Fibroblast of skin of abdomen (primary cell): ENCODE data around the gene AGAP1.

ENCODE experiments used
- DNase-seq: peaks from one replicate; pipeline ENCODE4 v3.0.0-alpha.2; 2013

The AGAP1 gene

DNA sequence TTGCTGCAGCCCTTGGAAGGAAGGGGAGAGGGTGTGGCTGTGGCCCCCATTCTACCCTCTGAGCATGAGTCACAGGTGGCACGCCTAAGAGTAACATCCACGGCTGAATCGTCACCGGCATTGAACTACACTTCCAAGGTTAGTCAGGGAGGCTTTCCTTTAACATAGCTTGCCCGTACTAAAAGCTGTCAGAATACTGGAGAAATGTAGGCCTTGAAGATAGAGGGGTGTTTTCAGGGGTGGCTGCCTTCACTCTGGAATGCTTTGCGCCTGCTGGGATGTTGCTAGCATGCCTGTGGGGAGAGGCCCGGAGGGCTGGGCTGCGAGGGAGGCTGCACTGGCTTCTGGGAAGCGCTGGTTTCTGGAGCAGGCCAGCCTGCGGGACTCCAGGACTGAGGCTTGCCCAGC, 333.7 kb downstream of the AGAP1 start:
- DNase-seq = peak; percentile 49

DNA sequence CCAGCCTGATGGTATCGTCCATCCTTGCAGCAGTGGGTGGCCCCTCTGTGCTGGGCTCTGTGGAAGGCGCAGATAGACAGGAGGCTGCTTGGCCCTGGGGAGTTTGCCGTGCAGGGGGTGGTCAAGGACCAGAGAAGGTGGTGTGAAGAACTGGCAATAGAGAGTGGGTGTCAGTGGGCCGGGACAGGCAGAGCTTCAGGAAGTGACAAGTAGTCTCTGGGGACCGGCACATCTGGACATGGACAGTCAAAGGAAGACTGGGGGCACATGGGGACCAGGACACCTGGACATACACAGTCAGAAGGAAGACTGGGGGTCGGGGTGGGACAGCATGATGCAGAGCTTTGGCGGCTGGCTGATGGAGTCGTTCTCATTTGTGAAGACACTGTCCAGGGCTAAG, 335.9 kb downstream of the AGAP1 start:
- DNase-seq = no peak

DNA sequence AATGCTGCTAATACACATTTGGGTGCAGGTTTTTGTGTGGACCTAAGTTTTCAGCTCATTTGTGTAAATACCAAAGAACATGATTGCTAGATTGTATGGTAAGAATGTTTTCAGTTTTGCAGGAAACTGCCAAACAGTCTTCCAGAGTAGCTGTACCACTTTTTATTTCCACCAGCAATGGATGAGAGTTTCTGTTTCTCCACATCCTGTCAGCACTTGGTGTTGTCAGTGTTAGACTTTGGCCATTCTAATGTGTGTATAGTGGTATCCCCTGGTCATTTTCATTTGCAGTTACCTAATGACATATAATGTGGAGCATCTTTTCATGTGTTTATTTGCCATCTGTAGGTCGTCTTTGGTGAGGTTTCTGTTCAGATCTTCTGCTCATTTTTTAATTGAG, 337.9 kb downstream of the AGAP1 start:
- no peak for DNase-seq

DNA sequence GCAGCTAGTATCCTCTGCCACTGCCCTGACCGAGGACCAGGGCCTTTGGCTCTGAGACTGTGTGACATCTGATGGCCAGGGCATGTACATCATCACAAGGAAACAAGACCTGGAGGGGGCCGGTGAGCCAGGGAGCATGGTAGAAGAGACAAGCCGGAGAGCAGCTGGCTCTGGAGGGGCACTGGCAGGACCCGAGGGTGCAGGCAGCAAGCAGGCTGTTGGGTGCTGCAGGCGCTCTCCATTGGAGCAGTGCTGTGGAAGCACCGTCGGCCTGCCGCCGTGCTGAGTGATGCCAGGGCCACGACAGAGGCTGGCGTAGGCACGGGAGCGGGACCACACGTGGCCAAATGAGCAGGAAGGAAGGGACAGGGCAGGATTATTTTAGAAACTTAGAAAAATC, 339.1 kb downstream of the AGAP1 start:
- DNase-seq = no peak

DNA sequence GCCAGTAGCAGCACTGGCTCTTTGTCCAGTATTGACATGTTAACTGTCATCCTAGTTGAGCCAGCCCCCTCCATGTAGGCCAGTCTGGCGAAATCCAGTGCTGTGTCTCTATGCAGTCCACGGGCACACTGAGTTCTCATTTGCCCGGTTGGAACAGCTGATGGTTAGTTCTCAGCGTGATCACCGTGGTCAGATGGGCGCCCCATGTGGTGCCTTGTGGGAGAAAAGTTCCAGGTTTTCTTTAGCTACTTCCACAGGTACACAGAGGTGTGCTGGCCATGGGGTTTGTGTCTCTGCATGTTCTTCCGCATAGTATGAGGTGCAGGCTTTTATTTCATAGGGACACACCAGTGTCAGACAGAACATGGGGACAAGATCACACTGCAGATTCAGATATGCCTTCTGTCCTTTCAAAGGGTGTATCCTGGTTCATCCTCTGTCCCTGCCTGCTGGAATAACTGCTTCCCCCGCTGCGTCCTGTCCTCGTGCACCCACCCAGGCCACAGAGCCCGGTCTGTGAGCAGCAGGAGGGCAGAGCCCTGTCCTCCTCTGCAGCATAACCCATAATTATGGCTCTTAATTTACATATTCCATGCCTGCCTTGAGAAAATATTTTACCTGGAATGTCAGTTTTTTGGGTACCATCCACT, 340.3 kb downstream of the AGAP1 start:
- DNase-seq = no peak

DNA sequence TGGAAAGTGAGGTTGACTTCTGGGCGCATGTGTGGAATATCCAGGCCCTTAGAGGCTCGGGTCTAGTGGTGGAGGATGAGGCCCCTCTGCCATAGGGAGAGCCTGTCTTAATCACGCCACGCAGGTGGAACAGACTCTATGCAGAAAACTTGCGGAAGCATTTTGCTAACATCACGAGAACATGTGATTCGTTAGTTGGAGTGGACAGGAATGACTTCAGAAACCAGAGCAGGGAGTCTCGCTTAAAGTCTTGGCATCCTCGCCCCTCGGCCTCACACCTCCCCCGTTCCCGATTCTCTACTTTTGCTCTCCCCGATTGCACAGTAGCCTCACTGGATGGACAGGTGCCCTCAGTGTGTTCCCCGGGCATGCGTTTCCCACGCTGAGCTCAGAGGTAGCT, 340.9 kb downstream of the AGAP1 start:
- DNase-seq = no peak

DNA sequence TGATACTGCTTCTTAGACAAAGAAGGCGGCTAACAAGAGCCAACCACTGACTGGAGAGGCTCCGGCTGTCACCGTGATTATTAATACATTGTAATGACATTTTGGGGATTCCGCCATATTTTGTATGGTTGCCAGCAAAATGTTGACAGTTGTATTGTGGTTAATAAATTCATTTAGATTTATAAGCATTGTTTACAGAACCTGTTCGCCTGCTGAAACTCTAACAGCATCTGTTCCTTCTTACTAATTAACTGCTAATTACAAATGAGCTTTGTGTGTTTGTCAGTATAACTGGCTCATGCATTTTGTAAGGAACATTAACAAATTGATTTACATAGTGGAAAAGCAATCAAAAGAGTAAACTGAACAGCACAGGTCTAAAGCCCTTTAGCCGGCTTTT, 342.0 kb downstream of the AGAP1 start:
- DNase-seq = no peak

DNA sequence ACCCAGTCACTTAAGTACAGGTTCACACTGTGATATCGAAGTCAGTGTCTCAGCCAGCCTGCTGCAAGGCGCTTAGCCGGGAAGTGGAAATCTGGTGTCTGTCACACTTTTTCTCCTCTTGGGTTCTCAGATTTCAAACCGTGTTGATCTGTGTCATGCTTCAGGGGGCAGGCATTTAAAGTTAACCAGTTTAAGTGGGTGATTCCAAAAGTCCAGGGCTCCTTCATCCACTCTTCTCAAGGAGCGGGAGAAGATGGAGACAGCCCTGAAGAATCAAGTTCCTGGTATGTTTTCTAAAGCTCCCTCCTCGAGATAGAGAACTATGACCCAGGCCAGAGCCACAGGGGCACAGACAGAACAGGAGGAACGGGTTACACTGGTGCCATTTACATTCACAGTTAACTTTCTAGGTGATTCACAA, 342.7 kb downstream of the AGAP1 start:
- no peak for DNase-seq

DNA sequence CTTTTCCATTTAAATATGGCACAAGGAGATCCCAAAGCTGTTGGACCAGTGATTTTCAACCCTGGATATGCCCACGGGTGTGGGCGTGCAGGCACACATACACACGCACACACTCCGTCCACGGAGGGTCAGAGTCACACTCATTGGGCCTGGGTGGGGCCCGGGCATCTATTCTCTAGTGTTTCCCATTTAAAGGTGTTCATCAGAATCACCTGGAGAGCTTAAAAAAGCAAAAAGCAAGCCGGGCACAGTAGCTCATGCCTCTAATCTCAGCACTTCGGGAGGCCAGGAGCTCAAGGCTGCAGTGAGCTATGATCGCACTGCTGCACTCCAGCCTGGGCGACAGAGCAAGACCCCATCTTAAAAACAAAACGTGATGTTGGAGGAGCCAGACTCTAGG, 345.4 kb downstream of the AGAP1 start:
- DNase-seq = no peak

DNA sequence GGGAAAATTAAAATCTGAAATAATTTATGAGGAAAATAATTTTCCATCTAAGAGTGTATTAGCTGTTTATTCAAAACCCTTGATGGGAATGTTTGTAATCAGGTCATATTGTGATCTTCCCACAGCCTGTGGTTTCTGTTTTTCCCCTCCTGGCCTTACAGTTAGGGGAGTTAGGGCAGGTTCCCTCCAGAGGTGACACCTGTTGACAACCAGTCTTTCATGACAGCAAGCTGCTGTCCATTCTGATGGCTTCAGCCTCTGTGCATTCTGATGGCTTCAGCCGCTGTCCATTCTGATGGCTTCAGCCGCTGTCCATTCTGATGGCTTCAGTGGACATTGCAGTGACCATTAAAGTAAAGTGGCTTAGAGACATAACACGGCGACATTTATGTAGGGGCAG, 346.1 kb downstream of the AGAP1 start:
- DNase-seq = no peak

DNA sequence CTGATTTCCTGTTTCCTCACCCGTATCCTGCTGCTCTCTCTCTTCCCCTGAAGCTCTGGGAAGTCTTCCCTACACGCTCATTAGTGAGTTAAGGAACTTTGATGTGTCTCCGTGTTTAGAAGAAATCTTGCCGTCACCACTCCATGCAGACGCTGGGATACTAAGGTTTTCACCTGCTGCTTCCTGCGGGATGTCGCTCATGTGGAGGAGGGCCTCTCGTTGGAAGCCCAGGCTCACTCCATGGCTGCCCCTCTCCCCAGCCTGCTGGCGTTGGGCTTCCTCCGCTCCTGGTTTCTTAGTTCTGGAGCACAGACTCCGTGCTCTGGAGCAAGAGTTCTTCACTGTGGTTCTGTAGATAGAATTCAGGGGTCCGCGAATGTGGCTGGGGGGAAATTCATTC, 348.0 kb downstream of the AGAP1 start:
- no peak for DNase-seq

DNA sequence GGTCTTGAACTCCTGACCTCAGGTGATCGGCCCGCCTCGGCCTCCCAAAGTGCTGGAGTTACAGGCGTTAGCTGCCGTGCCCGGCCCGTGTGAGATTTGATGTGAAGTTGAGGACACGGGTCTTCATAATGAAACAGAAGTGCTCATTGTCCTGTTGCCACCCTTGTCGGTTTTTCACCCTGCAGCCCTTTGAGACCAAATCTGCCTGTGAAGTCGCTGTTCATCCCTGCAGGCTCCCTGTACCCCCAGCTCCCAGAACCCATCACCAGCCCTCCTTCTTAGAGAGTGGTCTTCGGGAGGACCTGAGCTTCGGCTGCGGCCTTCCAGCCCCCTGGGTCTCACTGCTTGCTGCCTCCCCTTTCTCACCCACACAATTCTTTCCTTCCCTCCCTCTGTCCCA, 349.1 kb downstream of the AGAP1 start:
- no peak for DNase-seq

DNA sequence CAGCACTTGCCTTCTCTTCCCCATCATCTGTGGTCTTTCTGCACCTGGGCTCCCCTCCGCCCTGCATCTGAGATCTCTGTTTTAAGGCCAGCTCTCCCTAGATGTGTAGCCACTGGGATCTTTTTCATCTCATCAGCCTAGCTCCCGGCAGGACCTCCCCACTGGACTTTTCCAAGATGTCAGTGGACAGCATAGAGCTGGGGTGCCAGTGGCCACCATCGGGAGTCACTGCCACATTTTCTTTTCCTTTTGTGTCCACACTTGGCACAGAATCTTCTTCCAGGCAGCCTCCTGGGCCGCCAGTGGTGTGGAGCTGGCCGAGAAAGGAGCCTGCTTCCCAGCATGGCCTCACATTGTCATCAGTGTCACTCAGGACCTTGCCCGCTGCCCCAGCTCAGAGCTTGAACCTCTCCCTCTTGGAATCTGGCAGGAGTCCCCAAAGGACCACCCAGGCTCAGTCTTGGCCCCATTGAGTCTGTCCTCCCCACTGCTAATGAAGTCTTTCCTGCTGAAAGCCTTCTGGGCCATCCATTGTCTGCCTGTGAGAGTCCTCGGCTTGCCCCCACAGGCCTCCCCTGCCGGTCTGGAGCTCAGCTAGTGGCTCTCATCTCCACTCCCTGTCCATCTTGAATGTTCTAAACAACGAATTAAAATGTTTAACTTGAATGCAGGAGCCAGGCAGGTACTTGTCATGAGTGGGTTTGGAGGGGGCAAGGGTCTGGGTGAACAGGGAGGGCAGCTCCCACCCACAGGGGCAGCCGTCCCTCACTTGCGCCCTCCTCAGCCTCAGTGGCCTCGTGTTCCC, 349.9 kb downstream of the AGAP1 start:
- no peak for DNase-seq

DNA sequence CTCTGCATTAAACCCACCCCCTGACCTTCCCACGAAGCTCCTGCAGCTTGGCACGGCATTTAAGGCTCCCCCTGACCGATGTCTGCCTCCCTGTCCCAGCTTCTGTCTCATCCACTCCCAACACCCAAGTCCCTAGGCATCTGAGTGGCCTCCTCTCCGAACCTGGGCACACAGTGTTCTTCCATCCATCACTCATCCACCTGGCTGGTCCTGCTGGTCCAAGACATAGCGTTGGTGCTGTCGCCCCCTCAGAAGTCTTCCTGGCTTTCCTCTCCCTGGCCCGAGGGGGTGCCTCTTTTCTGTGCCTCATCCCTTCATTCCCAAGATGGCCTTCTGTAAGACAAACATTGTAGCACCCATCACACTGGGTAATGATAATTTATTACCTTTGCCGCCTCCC, 350.7 kb downstream of the AGAP1 start:
- DNase-seq = no peak

DNA sequence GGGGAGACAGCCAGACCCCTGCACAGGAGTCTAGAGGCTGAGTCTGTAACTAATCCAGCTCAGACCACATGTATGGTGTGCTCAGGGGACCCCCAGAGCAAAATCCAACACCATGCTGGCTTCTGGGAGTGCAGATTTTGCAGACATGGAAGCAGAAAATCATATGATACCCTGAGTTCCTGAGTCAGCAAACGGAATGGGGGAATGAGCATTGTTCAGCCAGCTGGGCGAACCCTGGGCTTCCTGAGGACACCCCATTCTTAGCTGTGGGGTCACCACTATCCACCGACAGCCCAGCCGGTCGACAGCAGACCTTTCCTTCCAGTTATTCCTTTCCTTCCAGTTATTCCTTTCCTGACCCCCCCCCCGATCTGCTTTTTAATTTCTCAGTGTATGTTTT, 351.4 kb downstream of the AGAP1 start:
- DNase-seq = no peak

DNA sequence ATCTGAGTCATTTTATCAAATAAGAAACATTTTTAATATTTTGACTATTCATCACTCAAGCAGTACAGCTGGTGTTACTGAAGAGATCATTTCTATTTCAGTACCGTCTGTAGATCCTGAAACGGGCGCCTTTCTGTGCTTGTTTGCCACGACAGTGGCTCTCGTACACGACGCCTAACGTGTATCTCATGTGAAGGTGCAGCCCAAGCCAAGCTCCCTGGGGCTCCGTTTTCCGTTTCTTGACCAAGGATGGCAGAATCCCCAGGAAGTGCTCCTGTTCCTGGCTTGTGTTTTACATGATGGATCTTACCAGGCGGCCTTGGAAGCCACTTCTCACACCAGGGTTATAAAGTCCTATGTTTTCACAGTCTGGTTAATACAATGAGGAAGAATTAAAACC, 353.7 kb downstream of the AGAP1 start:
- no peak for DNase-seq

DNA sequence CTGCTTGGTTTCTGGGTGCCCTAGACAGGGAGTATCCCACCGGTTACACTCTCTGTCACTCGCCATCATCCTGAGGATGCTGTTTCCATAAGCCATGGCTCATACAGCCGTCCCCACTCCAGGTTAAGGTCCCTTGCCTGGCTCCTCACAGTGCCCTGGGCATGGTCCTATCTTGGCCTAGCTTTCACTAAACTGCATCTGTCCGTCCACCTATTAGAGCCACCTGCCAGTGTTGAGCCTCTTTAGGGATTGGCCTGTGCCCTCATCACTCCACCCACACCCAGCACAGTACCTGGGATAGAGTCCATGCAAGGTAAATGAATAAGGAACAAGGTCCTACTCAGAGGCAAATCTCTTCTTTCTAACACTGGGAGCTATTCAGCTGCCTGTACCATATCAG, 354.2 kb downstream of the AGAP1 start:
- no peak for DNase-seq

DNA sequence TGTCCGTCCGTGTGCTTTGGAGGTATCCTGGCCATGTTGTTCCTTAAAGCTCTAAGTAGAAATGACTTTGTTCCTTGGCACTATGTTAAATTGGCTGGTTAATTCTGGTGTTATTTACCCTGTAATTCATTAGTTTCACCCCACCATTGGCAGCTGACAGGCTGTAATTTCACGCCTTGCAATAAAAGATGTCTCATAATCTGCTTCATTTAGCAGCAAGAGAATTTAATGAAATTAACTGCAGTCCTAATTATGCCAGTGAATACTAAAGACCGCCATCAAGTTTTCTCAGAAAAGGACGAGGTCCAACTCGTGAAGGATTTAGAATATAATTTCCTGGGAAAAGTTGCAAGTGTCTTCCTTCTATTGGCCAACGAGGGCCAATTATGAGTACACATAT, 355.1 kb downstream of the AGAP1 start:
- no peak for DNase-seq

DNA sequence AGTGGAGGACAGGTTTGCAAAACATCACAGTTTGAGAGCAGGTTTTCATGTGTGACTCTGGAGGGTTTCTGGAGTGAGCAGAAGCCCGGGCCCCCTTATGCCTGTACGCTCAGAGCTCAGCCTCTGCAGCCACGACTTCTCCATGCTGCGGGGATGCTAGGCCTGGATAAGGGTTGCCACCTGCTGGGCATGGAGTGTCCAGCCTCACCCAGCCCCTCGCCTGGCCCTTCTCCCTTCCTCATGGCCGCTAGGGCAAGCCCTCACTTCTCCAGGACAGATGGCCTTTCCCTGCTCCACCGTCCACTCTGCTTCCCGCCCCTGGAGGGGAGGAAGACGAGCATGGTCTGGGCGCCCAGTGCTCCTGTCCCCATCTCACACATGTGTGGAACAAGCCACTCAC, 355.6 kb downstream of the AGAP1 start:
- DNase-seq = no peak

DNA sequence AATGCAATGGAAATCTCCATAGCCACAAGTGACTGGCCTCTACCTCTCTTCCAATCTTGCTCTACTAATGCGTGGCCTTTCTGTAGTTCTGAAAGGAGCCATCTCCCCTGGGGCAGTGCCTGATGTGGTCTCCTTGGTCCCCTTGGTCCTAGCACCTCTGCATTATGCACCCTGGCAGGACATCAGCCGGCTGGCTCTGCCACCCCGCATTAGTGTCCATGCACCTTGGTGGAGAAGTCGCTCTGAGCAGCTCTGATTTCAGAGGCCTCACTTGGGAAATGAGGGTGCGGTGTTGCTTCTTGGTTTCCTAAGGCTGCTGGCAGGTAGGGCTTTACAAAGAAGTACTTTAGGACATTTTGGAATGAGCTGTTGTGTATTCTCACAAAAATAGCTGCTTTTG, 356.4 kb downstream of the AGAP1 start:
- no peak for DNase-seq

DNA sequence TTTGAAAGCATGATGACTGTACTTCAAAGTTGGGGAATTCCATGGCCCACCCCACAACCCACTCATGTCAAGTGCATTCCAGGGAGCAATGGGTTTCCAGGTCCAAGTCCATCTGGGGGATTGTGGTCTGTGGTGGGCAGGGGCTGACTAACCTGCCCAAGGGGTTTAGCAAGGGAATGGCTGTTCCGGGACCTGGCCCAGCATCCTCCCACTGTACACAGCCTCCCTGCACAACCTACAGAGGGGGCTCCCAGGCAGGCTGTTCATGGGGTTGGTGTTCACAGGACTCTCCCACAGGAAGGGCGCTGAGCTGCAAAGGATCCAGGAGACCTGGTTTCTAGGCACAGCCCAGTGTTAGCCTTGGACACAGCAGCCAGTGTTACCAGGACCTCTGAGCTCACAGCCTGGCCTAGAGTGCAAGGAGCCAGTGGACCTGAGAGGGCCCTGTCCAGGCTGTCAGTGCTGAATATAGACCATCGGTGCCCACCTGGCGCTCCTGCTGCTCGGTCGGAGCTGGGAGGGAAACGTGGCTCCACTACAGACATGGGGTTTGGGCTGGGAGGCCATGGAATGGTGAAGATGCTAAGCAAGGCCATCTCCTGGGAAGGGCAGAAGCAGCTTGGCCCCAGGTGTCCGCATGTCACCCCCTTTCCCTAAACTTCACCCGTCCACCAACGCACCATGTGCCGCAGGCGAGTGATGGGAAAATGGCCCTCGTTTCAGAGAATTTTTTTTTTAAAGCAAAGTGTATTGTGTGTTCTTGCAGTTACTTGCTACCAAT, 357.1 kb downstream of the AGAP1 start:
- DNase-seq = no peak

DNA sequence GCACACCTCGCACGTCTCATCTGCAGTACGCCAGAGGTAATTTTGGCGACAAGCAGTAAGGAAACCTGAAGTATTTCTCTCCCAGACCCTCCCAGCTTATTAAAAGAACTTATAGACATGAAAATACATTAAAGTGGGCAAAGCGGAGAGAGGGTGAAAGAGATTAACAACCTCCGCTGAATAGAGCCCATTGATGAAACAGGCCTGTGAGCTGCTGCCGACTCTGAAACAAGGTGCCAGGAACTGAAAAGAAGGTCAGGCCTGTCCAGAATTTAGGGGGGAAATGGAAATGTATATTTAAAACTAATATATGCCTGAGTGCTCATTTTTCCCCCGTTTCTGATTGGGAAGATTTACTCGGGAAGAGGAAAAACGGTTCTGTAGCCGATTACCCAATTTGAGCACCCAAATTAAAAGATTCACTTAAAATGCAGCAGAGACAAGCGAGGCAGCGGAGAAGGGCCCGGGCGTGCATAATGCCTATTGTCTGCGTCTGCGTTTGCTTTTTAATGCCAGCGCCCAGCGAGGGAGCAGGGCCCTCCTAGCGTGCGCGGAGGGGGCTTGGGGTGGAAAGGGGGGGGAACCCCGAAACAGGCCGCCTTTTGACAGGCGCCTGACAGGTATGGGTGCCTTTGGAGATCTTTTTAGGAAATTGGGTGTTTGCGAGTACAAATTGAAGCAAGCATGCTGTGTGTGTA, 358.1 kb downstream of the AGAP1 start:
- no peak for DNase-seq

DNA sequence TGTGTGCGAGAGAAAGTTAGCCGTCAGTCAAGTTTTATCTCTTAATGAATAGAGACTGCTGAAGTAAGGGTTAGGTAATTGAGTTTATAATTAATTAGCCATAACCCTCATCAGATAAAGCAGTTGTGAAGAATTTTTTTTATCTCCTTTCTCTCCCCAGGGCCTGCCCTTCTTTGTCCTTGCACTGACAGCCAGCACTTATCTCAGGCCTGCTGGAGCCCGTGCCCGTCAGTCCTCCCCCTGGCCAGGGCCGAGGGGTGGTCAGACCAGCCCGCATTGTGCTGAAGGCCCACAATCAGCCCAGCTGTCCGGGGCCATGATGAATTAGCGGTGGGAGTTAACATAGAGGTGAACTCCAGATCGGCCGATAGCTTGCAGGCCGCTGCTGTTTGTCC, 358.7 kb downstream of the AGAP1 start:
- no peak for DNase-seq
